ENCODE measurements around the gene FAXDC2. TPM values are rescaled to one million over a fixed set of nuclear protein-coding genes. Genes with fewer than 3 reads are reported as not detected.

FAXDC2 gene
- polyA plus RNA-seq, 1 donor (not counting 4 experiments of a cell fraction or from before 2014, with no cell fraction given): 4.6 TPM

DNA sequence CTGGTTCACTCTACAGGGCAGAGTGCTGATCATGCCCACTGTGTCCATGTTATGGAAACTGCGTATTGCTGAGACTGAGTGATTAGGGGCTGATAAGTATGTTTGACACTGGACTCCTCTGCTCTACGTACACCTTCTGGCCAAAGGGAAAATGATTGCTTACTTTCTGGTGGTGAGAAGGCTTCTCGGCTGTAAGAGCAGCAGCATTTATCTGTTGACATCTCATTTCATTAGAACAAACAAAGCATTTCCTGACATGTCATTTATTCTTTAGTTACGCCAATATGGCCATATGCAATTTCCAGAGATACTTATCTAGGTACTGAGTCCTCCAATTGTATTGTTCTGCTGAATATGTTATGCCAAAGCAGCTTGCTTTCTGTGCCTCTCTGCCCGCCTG, 5.6 kb downstream of the FAXDC2 start:
- dilution Hi-C loops (cut with MboI; ENCODE audit: extremely low pct_ligation_motif_present, low sequenced_read_pairs): no loop called here

GRCh38 chr5:154842689-154843530, 7.5 kb downstream of the FAXDC2 start:
- no peak overlapping the region for H3K27ac ChIP-seq (ENCODE audit: control insufficient read depth, insufficient read depth, low read length)
- dilution Hi-C loops (cut with MboI; ENCODE audit: extremely low pct_ligation_motif_present, low sequenced_read_pairs): no loop called here
- no peaks in the 10 kb centered on the region for H3K9me1 ChIP-seq (ENCODE audit: control insufficient read depth, extremely low read depth, insufficient read depth, low read length)
- no peak overlapping the region for H3K4me3 ChIP-seq (ENCODE audit: control insufficient read depth in 2 of 3, extremely low read depth in 1 of 3, insufficient read depth in 2 of 3, low read depth in 1 of 3, low read length in 3 of 3)
- H3K36me3 ChIP-seq (ENCODE audit: control insufficient read depth in 2 of 2, extremely low read depth in 1 of 2, insufficient read depth in 2 of 2, low read length in 2 of 2): no peaks in the 10 kb centered on the region
- no peaks in the 10 kb centered on the region for H3K4me1 ChIP-seq (ENCODE audit: control insufficient read depth, extremely low read depth, insufficient read depth, low read length)
- H3K9ac ChIP-seq (ENCODE audit: control insufficient read depth, extremely low read depth, insufficient read depth, low read length): no peak overlapping the region
- H3K79me2 ChIP-seq (ENCODE audit: control insufficient read depth, insufficient read depth, low read length): no peaks in the 10 kb centered on the region
- no peak overlapping the region for H3K4me2 ChIP-seq (ENCODE audit: control insufficient read depth, extremely low read depth, insufficient read depth, low read depth, low read length)
- no peak overlapping the region for H2AFZ ChIP-seq (ENCODE audit: control insufficient read depth, low read length)
- FAIRE-seq (no peak), DNase-seq (ENCODE audit: low read depth, low spot score) (no peak)
- no peaks in the 10 kb centered on the region for H4K20me1 ChIP-seq (ENCODE audit: control insufficient read depth, extremely low read depth, insufficient read depth, low read length)
- no peaks in the 10 kb centered on the region for H3K9me3 ChIP-seq (ENCODE audit: control insufficient read depth, low read depth, low read length)
- no peak for TF ChIP-seq EZH2 (IDR thresholded peaks at IDR 0.05; ENCODE audit: low read length)
- TF ChIP-seq, protein P1, sequence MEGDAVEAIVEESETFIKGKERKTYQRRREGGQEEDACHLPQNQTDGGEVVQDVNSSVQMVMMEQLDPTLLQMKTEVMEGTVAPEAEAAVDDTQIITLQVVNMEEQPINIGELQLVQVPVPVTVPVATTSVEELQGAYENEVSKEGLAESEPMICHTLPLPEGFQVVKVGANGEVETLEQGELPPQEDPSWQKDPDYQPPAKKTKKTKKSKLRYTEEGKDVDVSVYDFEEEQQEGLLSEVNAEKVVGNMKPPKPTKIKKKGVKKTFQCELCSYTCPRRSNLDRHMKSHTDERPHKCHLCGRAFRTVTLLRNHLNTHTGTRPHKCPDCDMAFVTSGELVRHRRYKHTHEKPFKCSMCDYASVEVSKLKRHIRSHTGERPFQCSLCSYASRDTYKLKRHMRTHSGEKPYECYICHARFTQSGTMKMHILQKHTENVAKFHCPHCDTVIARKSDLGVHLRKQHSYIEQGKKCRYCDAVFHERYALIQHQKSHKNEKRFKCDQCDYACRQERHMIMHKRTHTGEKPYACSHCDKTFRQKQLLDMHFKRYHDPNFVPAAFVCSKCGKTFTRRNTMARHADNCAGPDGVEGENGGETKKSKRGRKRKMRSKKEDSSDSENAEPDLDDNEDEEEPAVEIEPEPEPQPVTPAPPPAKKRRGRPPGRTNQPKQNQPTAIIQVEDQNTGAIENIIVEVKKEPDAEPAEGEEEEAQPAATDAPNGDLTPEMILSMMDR (optimal IDR thresholded peaks at IDR 0.05 in 1 of 3, IDR thresholded peaks at IDR 0.05 in 1 of 3, conservative IDR thresholded peaks at IDR 0.05 in 1 of 3; ENCODE audit: extremely low read depth in 1 of 3, insufficient read depth in 2 of 3, low read length in 3 of 3): no peak
- no peaks in the 10 kb centered on the region for H3K27me3 ChIP-seq (ENCODE audit: control insufficient read depth, extremely low read depth, insufficient read depth, low read length)

More for the DNA sequence above, 5.6 kb downstream of the FAXDC2 start:
- no peaks in the 10 kb centered on the region for H4K20me1 ChIP-seq (ENCODE audit: control insufficient read depth, extremely low read depth, insufficient read depth, low read length)
- H3K9me1 ChIP-seq (ENCODE audit: control insufficient read depth, extremely low read depth, insufficient read depth, low read length): no peaks in the 10 kb centered on the region
- H2AFZ ChIP-seq (ENCODE audit: control insufficient read depth, low read length): no peak overlapping the region
- no peaks in the 10 kb centered on the region for H3K9me3 ChIP-seq (ENCODE audit: control insufficient read depth, low read depth, low read length)
- no peak for FAIRE-seq
- TF ChIP-seq, protein P1 (optimal IDR thresholded peaks at IDR 0.05 in 1 of 3, IDR thresholded peaks at IDR 0.05 in 1 of 3, conservative IDR thresholded peaks at IDR 0.05 in 1 of 3; ENCODE audit: extremely low read depth in 1 of 3, insufficient read depth in 2 of 3, low read length in 3 of 3): no peak
- no peak for TF ChIP-seq EZH2 (IDR thresholded peaks at IDR 0.05; ENCODE audit: low read length)
- no peaks in the 10 kb centered on the region for H3K36me3 ChIP-seq (ENCODE audit: control insufficient read depth in 2 of 2, extremely low read depth in 1 of 2, insufficient read depth in 2 of 2, low read length in 2 of 2)
- no peaks in the 10 kb centered on the region for H3K4me1 ChIP-seq (ENCODE audit: control insufficient read depth, extremely low read depth, insufficient read depth, low read length)
- H3K27ac ChIP-seq (ENCODE audit: control insufficient read depth, insufficient read depth, low read length): no peak overlapping the region
- no peaks in the 10 kb centered on the region for H3K27me3 ChIP-seq (ENCODE audit: control insufficient read depth, extremely low read depth, insufficient read depth, low read length)
- H3K4me3 ChIP-seq (ENCODE audit: control insufficient read depth in 2 of 3, extremely low read depth in 1 of 3, insufficient read depth in 2 of 3, low read depth in 1 of 3, low read length in 3 of 3): no peak overlapping the region
- no peak overlapping the region for H3K4me2 ChIP-seq (ENCODE audit: control insufficient read depth, extremely low read depth, insufficient read depth, low read depth, low read length)
- H3K79me2 ChIP-seq (ENCODE audit: control insufficient read depth, insufficient read depth, low read length): no peaks in the 10 kb centered on the region
- DNase-seq (ENCODE audit: low read depth, low spot score): no peak
- H3K9ac ChIP-seq (ENCODE audit: control insufficient read depth, extremely low read depth, insufficient read depth, low read length): no peak overlapping the region
